Right hindlimb (tissue), 1 donor: ENCODE results near the gene ADM.
A peak's percentile ranks its signal among the peaks of the same experiment; 100 is the strongest.

ENCODE experiments used
- DNase-seq: peaks from one replicate; pipeline ENCODE4 v3.0.0-alpha.2; 2018

The ADM gene

DNA sequence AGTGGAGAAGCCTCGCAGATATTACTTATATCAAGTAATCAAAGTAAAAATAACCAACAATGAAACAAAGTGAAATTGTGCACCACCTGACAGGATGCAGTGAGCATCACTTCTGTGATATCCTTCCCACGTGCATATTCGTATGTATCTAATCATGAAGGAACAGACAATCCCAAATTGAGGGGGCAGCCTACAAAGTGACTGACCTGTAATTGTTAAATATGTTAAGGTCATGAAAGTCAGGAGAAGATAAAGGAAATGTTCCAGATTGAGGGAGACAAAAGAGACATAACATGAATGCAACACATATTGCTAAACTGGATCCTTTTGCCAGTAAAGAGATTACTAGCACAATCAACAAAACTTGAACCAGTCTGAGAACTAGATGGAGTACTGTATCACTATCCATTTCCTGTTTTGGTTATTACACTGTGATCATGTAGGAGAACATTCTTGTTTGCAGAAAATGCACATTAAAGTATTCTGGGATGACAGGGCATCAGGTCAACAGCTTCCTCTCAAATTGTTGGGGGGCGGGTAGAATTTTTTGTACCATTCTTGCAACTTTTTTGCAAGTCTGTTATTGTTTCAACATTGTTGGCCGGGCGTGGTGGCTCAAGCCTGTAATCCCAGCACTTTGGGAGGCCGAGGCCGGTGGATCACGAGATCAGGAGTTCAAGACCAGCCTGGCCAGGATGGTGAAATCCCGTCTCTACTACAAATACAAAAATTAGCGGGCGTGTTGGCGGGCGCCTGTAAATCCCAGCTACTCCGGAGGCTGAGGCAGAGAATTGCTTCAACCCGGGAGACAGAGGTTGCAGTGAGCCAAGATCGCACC, 12.9 kb upstream of the ADM start:
- no peak for DNase-seq

DNA sequence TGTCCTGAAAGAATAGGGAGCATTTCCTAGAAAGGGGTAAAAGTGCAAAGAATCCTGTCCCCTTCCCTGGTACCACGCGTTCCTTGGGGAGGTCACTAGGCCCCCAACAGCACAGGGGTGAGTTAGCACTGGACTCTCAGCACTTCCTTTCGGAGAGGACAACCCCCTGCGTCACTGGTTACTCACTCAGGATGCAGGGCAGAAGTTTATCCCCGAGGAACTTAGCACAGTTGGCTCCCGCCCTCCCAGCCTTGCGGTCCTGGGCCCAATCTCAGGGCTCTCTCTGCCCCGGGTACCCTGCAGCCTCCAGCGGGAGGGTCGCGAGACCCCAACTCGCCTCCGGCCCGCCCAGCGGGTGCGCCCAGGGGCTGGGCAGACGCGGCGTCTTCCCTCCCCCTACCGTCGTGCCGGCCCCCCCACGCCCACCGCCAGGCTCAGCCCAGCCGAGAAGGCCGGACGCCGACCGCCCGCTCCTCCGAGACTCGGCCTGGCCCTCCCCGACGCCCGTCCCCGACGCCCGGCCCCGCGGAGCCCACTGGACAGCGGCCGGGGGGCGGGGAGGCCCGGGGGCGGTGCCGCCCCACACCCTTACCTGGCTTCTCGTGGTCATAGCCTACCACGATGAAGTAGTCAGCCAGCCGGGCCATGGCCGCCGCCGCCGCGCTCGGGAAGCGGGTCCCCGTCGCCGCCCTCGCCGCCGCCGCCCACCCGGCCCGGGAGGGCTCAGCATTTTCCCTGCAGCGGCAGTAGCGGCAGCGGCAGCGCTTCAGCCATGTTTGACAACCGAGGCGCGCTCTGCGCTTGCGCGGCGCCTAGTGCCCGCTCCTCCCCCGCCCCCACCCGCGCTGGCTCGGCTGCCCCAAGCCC, 11.2 kb upstream of the ADM start, which contains the start of gene SBF2:
SBF2 (minus strand) TSS at position 797 of the 867 bp plus-strand sequence; CDS start at position 647, 150 bp downstream.
- peak; percentile 91 for DNase-seq

DNA sequence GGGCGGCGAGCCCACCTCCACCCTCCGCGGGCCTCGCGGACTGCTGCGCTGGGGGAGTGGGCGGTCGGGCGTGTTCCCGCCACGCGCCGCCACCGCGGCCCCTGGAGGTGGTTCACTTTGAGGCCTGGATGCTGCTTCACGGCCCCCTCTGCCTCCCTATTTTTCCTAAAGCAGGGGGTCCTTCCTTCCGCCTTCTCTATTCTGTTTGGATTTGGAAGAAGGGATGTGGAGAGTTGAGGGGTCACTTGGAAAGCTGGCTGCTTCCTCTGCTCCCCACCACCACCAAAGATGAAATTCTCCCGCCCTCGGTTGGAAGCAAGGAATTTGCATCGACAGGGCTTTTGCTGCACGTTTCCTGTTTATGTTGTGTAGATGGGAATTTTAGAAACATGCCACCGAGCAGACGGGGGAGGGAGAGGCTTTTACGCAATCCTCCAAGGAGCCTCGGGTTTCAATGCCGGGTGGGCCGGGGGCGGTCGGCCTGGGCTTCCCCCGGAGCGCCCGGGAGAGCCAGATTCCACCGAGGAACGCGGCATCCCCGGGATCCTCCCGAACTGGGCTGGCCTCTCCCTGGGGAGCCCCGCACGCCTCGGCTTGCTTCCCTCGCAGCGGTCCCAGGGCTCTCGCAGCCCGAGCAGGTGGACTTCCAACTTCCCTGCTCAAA, 10.5 kb upstream of the ADM start:
- DNase-seq, result peak; percentile 65

DNA sequence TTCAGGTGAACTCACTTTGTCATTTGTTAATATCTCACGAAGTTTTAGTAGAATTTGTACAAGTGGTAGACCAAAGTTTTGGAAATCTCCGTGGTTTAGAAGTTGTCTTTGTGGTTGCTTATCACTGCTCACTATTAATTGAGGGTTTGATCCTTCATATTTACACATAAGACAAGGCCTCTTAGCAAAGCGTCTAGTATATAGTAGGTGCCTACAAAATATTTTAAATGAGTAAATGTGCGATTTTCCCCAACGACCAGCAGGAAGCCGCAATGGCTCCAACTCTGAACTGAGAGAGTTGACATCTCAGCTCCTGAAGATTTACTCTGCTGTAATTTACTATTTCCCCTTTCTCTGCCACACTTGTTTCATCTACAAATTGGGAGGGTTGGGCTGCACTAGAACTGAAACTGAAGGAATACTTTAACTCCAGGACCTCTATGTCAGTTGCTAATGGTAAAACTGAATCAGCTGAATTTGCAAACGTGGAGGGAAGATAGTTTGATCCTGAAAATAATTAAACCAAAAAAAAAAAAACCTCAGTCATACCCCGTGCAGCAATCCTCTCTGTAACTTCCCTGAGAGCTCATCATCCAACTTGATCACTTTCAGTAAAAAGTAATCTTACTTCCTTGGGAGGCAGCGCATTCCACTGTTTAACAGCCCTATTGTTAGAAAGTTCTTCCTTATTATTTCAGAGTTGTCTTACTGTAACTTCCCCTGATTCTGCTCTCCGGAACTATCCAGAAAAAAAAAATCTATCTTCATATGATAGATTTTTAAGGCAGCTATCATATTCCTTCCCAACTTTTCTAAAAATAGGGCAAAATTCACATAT, 9.6 kb upstream of the ADM start:
- DNase-seq, result no peak

DNA sequence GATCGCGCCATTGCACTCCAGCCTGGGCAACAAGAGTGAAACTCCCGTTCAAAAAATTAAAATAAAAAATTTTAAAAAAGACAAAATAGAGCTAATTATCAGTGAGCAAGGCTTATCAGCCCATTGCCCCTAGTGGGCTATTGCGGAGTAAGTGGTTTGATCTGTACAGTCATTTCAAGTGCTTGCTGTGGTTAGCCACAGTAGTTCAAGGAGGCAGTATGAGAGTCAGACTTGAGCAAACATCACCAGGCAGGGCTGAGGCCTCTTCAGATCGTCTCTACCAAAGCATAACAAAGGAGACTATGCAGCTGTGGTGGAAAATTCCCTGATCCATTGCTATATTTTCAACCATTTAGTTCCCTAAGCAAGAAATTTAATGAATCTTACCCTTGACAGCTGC, 6.5 kb upstream of the ADM start:
- no peak for DNase-seq

DNA sequence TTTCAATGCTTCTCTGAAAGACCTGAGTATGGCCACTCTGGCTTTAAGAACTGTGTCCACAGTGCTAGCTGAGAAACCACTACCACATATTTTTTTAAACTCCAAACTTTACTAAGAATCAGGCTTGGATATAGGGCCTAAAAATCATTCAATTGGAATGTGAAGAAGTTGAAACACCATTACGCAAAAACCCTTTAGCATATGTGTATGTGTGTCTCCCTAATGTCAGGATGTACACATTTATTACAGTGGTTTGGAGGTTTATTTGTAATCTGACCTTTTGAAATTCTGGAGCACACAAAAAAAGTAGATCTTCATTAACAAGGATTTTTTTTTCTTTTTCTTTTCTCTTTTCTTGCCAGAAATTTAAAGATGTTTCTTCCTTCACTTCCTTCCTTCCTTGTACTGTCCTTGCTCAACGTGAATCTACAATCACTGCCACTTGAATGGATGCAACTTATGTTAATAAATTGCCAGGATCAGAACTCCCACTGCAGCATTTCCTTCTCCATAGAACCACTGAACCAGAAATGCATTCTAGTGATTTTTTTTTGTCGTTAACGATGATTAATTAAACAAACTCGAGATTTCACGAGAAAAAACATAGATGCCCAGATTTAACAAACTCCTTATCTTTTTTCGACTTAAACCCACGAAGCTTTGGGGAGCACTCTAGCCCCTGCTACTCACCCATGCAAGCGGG, 3.1 kb upstream of the ADM start:
- DNase-seq, result no peak

DNA sequence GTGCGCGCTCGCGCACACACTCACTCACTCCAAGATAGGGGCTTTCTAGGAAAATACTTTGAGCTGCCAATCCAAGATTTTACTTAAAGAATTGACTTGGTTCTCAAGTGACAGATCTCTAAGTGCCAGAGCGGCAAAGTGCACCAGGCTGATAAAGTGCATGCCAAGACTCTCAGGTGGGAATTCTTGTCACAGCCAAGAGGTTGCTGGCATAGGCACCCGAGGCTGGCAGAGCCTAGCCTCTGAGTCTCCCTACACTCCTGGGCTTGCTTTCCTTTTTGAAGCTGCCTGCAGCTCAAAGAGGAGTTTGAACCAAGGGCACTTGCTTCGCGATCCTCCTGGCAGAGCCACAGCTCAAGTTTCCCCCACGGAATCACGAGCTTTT, 2.5 kb upstream of the ADM start:
- DNase-seq, result no peak

DNA sequence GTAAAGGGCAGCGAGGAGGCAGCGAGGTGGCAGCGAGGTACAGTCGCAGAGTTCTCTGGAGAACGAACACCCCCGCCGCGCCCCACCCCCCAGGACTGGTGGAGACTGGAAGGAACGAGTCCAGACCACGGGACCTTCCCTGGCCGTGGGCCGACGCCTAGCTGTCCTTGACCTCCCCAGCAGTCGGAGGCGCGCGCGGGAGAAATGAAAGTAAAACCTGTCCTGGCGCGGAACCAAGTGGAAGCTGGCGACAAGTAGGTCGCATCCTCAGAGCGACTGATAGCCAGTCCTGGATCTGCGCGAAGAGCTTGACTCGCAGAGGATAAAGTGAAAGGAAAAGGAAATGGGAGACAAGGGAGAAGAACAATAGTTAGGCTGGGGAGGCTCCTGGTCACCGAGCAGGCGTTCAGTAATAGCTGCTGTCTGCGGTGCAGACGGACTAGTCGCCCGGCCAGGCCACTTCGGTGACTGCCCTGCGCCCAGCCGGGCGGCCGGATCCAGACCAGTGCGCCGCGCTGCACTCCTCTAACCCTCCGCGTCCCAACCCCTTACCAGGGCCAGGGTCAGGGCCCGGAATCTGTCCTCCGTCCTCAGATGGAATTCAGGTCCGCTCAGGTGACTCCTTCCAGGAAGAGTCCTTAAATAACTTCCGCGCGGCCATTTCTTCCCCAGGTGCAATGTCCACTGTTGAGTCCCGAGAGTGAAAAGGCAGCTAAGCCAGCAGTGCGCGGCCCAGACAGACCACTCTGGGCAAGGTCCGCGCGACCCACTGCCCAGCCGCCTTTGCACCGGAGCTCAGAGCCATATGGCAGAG, 1.9 kb upstream of the ADM start:
- peak; percentile 72 for DNase-seq

DNA sequence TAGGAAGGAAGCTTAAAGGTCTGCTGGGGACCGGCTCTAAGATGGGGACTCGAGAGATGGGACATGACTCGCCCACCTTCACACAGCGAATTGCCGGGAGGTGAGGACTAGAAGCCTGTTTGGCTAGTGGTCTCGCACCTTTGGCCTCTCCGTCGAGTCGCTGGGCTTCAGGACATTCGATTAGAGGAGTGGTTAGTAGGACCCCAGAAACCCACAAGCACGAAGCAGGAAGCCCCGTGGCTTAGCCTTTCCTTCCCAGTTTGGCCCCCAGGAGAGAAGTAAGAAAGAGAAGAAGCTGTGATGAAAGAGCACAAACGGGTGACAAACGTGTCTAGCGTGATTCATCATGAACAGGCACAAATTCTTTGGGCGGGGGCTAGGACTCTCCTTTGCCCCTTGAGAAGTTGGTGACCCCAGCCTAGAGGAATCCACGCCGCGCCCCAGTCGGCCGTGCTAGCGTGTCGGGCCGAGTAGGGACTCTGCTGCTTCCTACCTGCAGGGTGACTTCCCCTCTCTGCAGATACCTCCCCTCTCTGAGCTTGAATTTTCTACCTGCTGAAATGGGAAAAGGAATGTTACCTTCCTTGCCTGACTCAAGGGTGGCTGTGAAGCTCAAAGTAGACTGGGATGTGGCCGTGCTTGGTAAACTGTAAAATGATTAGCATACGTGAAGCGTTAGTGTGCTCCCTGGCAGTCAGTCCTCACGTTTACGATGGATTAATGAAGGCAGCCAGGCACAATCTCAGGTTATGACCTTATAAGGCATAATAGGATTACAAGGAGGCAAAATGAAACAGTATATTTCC, 1.1 kb upstream of the ADM start:
- no peak for DNase-seq

DNA sequence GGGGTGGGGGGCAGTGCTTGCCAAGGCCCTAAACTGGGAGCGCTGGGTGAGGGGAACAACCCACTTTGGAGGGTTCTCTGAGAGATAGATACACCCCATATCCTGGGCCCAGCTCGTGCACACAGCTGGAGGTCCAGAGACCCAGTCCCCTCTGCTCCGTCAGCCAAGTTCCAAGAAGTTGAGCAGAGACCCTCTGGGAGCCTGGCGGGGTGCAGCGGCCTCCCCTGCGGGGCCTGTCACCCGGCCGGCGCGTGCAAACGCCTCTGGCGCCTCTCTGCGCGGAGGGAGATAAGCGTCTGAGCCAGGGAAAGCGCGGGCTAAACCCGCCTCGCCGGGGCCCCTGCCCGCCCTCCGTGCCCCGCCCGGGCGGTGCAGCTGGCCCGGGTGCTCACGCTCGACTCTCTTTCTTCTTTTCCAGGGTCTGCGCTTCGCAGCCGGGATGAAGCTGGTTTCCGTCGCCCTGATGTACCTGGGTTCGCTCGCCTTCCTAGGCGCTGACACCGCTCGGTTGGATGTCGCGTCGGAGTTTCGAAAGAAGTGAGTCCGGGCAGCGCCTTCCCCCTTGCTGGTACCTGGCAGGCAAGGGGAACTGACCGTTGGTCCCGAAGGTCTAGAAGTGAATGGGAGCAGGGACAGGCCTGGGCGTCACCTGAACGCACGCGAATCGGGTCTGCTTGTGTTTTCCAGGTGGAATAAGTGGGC, 540 bp downstream of the ADM start:
- DNase-seq, result no peak

DNA sequence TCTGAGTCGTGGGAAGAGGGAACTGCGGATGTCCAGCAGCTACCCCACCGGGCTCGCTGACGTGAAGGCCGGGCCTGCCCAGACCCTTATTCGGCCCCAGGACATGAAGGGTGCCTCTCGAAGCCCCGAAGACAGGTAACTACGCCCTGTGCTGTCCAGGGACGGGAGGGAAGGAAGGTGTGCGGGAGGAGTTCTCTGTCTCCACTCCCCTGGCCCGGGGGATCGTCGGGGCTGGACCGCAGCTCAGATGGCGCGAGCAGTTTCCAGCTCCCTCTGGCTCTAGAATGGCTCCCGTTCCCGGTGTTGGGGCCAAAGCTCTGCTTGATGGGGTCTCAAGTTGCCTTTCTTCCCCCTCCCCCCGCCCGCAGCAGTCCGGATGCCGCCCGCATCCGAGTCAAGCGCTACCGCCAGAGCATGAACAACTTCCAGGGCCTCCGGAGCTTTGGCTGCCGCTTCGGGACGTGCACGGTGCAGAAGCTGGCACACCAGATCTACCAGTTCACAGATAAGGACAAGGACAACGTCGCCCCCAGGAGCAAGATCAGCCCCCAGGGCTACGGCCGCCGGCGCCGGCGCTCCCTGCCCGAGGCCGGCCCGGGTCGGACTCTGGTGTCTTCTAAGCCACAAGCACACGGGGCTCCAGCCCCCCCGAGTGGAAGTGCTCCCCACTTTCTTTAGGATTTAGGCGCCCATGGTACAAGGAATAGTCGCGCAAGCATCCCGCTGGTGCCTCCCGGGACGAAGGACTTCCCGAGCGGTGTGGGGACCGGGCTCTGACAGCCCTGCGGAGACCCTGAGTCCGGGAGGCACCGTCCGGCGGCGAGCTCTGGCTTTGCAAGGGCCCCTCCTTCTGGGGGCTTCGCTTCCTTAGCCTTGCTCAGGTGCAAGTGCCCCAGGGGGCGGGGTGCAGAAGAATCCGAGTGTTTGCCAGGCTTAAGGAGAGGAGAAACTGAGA, 1.4 kb downstream of the ADM start:
- peak; percentile 65 for DNase-seq

DNA sequence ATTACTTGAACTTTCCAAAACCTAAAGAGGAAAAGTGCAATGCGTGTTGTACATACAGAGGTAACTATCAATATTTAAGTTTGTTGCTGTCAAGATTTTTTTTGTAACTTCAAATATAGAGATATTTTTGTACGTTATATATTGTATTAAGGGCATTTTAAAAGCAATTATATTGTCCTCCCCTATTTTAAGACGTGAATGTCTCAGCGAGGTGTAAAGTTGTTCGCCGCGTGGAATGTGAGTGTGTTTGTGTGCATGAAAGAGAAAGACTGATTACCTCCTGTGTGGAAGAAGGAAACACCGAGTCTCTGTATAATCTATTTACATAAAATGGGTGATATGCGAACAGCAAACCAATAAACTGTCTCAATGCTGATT, 2.1 kb downstream of the ADM start:
- DNase-seq, result no peak

DNA sequence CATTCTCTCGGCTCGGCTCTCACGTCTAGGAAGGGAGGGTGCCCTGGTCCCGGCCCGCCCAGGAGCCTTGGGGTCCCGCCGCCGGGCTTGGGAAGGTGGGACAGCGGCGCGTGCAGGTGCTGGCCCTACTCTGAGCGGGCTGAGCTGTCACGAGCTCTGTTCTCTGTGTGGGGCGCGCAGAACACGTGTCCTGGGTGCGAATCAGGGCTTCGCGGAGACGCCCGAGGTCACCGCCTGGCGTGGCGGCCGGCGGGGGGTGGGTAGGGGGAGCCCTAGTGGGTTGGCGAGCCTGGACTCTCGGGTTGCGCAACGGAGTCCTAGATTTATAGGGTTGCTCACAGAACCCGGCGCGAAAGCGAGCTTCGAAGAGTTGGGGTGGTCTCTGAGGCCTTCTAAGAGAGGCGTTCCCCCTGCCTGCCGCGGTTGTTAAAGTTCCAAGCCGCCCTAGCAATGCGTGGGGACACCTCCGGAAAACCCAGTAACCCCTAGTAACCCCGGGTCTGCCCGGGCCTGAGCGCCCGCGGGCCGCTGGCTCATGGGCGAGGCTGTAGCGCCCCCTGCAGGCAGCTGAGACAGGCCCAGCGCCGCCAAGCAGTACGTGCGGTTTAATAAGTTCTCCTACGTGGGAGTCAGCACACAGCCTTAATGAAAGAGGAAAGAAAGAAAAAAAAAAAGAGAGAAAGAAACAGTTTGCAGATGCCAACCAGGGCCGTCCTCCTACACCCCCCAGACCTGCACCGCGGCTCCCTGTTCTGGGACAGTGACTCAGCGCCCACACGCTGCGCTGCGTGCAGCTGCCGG, 2.7 kb downstream of the ADM start:
- peak; percentile 88 for DNase-seq

DNA sequence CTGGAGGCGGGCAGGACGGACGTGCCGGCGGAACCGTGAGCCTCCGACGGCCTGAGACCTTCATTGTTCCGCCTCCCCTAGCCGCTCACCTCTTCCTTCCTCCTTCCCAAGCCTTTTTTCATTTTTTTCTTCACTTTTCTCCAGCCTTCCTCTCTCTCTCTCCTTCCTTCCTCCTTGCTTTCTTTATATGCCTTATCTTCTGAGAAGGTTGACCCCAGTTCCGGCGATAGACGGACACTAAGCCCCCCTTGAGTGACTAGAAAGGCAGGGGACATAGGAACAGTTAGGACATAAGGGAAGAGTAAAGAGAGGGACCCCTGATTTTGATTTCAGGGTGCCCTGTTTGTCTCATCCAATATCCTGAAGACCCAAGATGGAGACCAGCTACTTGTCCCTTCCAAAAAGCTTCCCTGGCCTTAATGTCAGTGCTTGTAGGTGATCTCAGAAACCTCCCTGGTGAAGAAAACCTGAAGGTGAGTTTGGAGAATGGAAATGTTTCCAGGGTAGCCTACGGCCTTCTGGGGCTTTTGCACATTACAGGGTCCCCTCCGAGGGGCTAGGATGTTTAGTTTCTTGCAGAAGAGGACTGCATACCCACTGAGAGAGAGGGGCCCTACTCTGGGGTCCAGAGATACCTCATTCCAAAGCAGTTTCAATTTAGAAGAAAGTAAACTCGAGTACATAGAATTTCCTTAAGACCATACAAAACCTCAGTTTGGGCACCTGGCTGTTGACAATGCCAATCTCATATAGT, 3.5 kb downstream of the ADM start:
- DNase-seq, result no peak

DNA sequence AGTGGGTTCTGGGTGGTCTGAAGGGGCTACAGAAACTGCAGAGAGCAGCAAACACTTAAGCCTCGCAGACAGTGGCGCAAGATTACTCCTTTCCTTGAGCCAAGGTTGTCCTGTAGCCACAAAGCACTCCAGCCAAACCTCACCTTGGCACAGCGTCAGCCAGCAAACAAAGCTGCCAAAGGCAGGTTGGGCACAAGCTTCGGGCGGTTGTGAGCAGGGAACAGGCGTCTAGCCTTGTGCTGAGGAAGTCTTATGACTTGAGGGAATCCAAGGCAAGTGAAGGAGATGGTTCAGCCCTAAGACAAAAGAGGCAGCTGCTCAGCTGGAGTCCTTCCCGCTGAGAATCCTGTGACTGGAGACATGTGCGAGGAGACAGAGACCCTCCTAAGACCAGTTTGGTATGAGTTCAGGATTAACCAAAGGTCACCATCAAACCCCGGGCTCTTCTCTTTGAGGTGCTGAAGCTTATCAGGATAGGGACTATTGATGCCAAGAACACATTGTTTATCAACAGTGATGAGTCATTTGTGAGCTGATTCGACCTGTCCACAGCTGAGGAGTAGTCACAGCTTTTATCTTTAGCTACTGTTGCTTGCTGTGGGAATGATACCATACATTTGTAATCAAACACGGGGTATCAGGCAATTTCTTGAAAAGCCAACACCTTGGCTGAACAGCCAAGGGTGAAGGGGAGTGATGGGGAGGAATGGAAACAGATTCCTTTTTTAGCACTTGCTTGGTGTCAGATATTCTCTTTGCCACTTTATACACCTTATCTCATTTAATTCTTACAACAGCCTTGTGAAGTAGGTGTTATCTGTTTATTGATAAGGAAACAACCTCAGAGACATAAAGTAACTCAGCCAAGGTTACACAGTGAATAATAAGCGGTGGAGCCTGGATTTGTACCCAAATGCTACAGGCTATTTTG, 4.6 kb downstream of the ADM start:
- peak; percentile 66 for DNase-seq
